HepG2 (cell line): ENCODE measurements around the gene IWS1. TPM values are rescaled to one million over a fixed set of nuclear protein-coding genes. Genes with fewer than 3 reads are reported as not detected.

Experiments
- DR1 ChIP-seq: sonication (generic); formaldehyde crosslinking; IDR thresholded peaks from 2 replicates; pipeline ENCODE4 v1.8.0; 2021; ENCODE audit warnings: mild to moderate bottlenecking, missing genetic modification reagents, inconsistent platforms
- EZH2 ChIP-seq: conservative IDR thresholded peaks from 2 replicates; pipeline ENCODE4 v1.6.1; 2012; ENCODE audit warnings: mild to moderate bottlenecking, low read depth, low read length, moderate library complexity
- HDAC1 ChIP-seq: sonication (generic); formaldehyde crosslinking; IDR thresholded peaks from 2 replicates; pipeline ENCODE4 v1.5.1; 2020; ENCODE audit warnings: mild to moderate bottlenecking, missing genetic modification reagents
- HMG20A ChIP-seq: IDR thresholded peaks from 2 replicates; pipeline ENCODE4 v1.6.1; 2016; ENCODE audit warnings: borderline replicate concordance
- JUN ChIP-seq: sonication (generic); formaldehyde crosslinking; IDR thresholded peaks from 2 replicates; pipeline ENCODE4 v1.4.0; 2020; ENCODE audit warnings: mild to moderate bottlenecking, missing genetic modification reagents
- MIXL1 ChIP-seq: IDR thresholded peaks from 2 replicates; pipeline ENCODE4 v1.6.1; 2016
- MYC ChIP-seq: sonication (generic); formaldehyde crosslinking; IDR thresholded peaks from 2 replicates; pipeline ENCODE4 v1.9.0; 2021; ENCODE audit warnings: missing genetic modification reagents, borderline replicate concordance
- NFIB ChIP-seq: sonication (generic); formaldehyde crosslinking; IDR thresholded peaks from 2 replicates; pipeline ENCODE4 v1.9.0; 2021; ENCODE audit warnings: missing genetic modification reagents, mild to moderate bottlenecking, borderline replicate concordance
- NRL ChIP-seq: sonication (generic); formaldehyde crosslinking; IDR thresholded peaks from 2 replicates; pipeline ENCODE4 v1.5.0; 2020; ENCODE audit warnings: missing genetic modification reagents, mild to moderate bottlenecking, moderate library complexity, borderline replicate concordance
- SAP130 ChIP-seq: IDR thresholded peaks from 2 replicates; pipeline ENCODE4 v1.6.1; 2016; ENCODE audit warnings: low read depth
- TEAD2 ChIP-seq: sonication (generic); formaldehyde crosslinking; IDR thresholded peaks from 2 replicates; pipeline ENCODE4 v1.9.0; 2021; ENCODE audit warnings: missing genetic modification reagents
- TOPORS ChIP-seq: sonication (generic); formaldehyde crosslinking; IDR thresholded peaks from 2 replicates; pipeline ENCODE4 v1.8.0; 2023; ENCODE audit warnings: mild to moderate bottlenecking, missing genetic modification reagents
- XRCC5 ChIP-seq: fragments of 200-400 bp; formaldehyde crosslinking; optimal IDR thresholded peaks from 2 replicates; pipeline ENCODE3; 2017; ENCODE audit warnings: mild to moderate bottlenecking, low read length
- ZNF335 ChIP-seq: sonication (generic); formaldehyde crosslinking; IDR thresholded peaks from 2 replicates; pipeline ENCODE4 v1.4.0; 2020; ENCODE audit warnings: missing genetic modification reagents
- ZNF616 ChIP-seq: sonication (generic); formaldehyde crosslinking; IDR thresholded peaks from 2 replicates; pipeline ENCODE4 v1.5.0; 2020; ENCODE audit warnings: low read depth, mild to moderate bottlenecking, missing genetic modification reagents
- ZNF660 ChIP-seq: sonication (generic); formaldehyde crosslinking; IDR thresholded peaks from 2 replicates; pipeline ENCODE4 v1.5.1; 2020; ENCODE audit warnings: mild to moderate bottlenecking, low read depth, missing genetic modification reagents, borderline replicate concordance
- ZNF839 ChIP-seq: sonication (generic); formaldehyde crosslinking; IDR thresholded peaks from 2 replicates; pipeline ENCODE4 v1.4.0; 2020; ENCODE audit warnings: missing genetic modification reagents, mild to moderate bottlenecking, borderline replicate concordance
- polyA plus RNA-seq, 8 experiments: library from polyadenylated mRNA; depleted of rRNA in 3 of 8; stranded (reverse) in 7 of 8; unstranded in 1 of 8; fragments of >200 nt; fragmentation: Illumina TruSeq in 4 of 8; extraction: Trizol in 4 of 8; gene quantifications; 2 replicates each; pipeline versions ENCODE4 v1.2.1 to v1.2.3, GENCODE V29; 2011 to 2016; ENCODE audit warnings: low read depth in 4 of 8, missing spikeins in 1 of 8, mixed read lengths in 1 of 8; ENCODE audit not compliant: insufficient read depth in 1 of 8
- total RNA-seq, 5 experiments: library from RNA; depleted of rRNA; stranded (reverse); fragments of >200 nt; fragmentation: Illumina TruSeq; extraction: Trizol; gene quantifications; 2 replicates each; pipeline ENCODE4 v1.2.3, GENCODE V29; 2016; ENCODE audit warnings: low read depth in 1 of 5
- TF ChIP-seq, protein P1 (sequence below): sonication (generic); formaldehyde crosslinking; IDR thresholded peaks from 2 replicates; pipeline ENCODE4 v1.4.0; 2020; ENCODE audit warnings: mild to moderate bottlenecking, missing genetic modification reagents
- TF ChIP-seq, protein P2 (sequence below): sonication (generic); formaldehyde crosslinking; IDR thresholded peaks from 2 replicates; pipeline ENCODE4 v1.4.0; 2020; ENCODE audit warnings: missing genetic modification reagents
- TF ChIP-seq, protein P3 (sequence below): sonication (generic); formaldehyde crosslinking; IDR thresholded peaks from 2 replicates; pipeline ENCODE4 v1.4.0; 2020; ENCODE audit warnings: missing genetic modification reagents
- TF ChIP-seq, protein P4 (sequence below): sonication (generic); formaldehyde crosslinking; IDR thresholded peaks from 2 replicates; pipeline ENCODE4 v1.5.0; 2020; ENCODE audit warnings: missing genetic modification reagents, mild to moderate bottlenecking, borderline replicate concordance
- TF ChIP-seq, protein P5 (sequence below): IDR thresholded peaks from 2 replicates; pipeline ENCODE4 v1.6.1; 2016; ENCODE audit warnings: control low read depth

Gene IWS1
- total and polyA plus RNA-seq, 2 of the 13 experiments (the other 11 are each of a cell fraction or from before 2014, with no cell fraction given): 28.9 to 62.3 TPM

DNA sequence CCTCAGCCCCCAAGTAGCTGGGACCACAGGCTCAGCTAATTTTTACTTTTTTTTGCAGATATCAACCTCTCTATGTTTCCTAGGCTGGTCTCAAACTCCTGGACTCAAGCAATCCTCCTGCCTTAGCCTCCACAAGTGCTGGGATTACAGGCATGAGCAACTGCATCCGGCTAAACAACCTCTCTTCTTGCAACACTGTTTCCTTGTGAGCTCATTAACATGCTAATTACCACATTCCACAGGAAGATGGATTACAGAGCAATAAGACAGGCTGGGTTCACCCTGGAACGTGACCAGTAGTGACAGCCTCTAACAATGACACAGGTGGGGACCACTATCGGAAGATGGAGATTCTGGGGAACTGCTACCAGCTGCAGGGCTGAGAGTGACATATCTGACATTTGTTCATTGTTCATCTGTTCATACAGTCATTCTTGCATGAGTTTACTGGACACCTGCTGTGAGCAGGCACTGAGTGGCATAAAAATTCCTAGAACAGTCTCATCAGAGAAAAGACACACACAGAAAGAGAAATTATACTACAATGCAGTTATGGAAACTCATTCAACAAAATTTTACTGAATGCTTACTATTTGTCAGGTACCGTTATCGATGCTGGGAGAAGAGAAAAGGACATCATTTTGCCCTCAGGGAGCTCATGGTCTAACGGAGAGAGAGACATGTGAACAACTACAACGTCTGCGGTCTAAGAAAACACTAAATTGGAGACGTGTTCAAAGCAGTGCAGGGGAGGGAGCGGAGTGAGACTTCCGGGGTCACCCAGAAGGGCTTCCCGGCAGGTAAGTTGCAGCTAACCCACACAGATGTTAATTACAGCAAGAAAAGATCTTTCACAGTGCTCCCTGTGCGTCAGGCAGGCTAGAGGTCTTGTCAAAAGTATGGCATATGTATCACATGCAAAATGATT lies 70.5 kb downstream of the IWS1 start (continued):
- TF ChIP-seq EZH2 (no peak), XRCC5 (no peak), JUN (CRISPR knock-in tag) (no peak), HDAC1 (CRISPR knock-in tag) (no peak), HMG20A (CRISPR knock-in tag) (no peak; the same call in 1 of the 2 replicates), NRL (CRISPR knock-in tag) (no peak), TOPORS (CRISPR knock-in tag) (no peak), DR1 (CRISPR knock-in tag) (no peak), MIXL1 (CRISPR knock-in tag) (no peak), ZNF335 (no peak), ZNF660 (CRISPR knock-in tag) (no peak), ZNF839 (CRISPR knock-in tag) (no peak), TEAD2 (no peak), MYC (CRISPR knock-in tag) (no peak), NFIB (CRISPR knock-in tag) (no peak), SAP130 (no peak), ZNF616 (CRISPR knock-in tag) (no peak)
- TF ChIP-seq, protein P1, sequence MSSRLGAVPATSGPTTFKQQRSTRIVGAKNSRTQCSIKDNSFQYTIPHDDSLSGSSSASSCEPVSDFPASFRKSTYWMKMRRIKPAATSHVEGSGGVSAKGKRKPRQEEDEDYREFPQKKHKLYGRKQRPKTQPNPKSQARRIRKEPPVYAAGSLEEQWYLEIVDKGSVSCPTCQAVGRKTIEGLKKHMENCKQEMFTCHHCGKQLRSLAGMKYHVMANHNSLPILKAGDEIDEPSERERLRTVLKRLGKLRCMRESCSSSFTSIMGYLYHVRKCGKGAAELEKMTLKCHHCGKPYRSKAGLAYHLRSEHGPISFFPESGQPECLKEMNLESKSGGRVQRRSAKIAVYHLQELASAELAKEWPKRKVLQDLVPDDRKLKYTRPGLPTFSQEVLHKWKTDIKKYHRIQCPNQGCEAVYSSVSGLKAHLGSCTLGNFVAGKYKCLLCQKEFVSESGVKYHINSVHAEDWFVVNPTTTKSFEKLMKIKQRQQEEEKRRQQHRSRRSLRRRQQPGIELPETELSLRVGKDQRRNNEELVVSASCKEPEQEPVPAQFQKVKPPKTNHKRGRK: peak; percentile 66; the same call in 1 of the 2 replicates
- TF ChIP-seq, protein P2, sequence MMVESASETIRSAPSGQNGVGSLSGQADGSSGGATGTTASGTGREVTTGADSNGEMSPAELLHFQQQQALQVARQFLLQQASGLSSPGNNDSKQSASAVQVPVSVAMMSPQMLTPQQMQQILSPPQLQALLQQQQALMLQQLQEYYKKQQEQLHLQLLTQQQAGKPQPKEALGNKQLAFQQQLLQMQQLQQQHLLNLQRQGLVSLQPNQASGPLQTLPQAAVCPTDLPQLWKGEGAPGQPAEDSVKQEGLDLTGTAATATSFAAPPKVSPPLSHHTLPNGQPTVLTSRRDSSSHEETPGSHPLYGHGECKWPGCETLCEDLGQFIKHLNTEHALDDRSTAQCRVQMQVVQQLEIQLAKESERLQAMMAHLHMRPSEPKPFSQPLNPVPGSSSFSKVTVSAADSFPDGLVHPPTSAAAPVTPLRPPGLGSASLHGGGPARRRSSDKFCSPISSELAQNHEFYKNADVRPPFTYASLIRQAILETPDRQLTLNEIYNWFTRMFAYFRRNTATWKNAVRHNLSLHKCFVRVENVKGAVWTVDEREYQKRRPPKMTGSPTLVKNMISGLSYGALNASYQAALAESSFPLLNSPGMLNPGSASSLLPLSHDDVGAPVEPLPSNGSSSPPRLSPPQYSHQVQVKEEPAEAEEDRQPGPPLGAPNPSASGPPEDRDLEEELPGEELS (CRISPR knock-in tag): no peak
- TF ChIP-seq, protein P3, sequence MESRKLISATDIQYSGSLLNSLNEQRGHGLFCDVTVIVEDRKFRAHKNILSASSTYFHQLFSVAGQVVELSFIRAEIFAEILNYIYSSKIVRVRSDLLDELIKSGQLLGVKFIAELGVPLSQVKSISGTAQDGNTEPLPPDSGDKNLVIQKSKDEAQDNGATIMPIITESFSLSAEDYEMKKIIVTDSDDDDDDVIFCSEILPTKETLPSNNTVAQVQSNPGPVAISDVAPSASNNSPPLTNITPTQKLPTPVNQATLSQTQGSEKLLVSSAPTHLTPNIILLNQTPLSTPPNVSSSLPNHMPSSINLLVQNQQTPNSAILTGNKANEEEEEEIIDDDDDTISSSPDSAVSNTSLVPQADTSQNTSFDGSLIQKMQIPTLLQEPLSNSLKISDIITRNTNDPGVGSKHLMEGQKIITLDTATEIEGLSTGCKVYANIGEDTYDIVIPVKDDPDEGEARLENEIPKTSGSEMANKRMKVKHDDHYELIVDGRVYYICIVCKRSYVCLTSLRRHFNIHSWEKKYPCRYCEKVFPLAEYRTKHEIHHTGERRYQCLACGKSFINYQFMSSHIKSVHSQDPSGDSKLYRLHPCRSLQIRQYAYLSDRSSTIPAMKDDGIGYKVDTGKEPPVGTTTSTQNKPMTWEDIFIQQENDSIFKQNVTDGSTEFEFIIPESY (CRISPR knock-in tag): no peak
- TF ChIP-seq, protein P4, sequence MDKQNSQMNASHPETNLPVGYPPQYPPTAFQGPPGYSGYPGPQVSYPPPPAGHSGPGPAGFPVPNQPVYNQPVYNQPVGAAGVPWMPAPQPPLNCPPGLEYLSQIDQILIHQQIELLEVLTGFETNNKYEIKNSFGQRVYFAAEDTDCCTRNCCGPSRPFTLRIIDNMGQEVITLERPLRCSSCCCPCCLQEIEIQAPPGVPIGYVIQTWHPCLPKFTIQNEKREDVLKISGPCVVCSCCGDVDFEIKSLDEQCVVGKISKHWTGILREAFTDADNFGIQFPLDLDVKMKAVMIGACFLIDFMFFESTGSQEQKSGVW (CRISPR knock-in tag): no peak
- TF ChIP-seq, protein P5, sequence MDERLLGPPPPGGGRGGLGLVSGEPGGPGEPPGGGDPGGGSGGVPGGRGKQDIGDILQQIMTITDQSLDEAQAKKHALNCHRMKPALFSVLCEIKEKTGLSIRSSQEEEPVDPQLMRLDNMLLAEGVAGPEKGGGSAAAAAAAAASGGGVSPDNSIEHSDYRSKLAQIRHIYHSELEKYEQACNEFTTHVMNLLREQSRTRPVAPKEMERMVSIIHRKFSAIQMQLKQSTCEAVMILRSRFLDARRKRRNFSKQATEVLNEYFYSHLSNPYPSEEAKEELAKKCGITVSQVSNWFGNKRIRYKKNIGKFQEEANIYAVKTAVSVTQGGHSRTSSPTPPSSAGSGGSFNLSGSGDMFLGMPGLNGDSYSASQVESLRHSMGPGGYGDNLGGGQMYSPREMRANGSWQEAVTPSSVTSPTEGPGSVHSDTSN: no peak
